ENCODE data around the gene PNMA8A. TPM values are rescaled to one million over a fixed set of nuclear protein-coding genes. Genes with fewer than 3 reads are reported as not detected.

PNMA8A gene
- total RNA-seq, 1 experiment from 2014 or later: not detected

GRCh38 chr19:46486358-46486757 lies 15.0 kb upstream of the PNMA8A start:
- H3K4me2 ChIP-seq (ENCODE audit: low read length): no peak overlapping the region
- no peaks in the 10 kb centered on the region for H3K4me1 ChIP-seq (ENCODE audit: control insufficient read depth in 1 of 2, insufficient read depth in 2 of 2, low read length in 2 of 2)
- no TSS peak for BruUV-seq (replicated peaks)
- no peaks in the 10 kb centered on the region for H3K36me3 ChIP-seq (ENCODE audit: control insufficient read depth in 1 of 2, insufficient read depth in 2 of 2, low read length in 2 of 2)
- ChIA-PET POLR2A (no interaction called here), RAD21 (ENCODE audit: low non-redundant PET in 1 of 2, low total read pairs in 2 of 2, uncharacterized antibody in 2 of 2, unreplicated experiment in 2 of 2) (no interaction called here), CTCF (no interaction called here)
- H3K79me2 ChIP-seq (ENCODE audit: insufficient read depth, low read length): no peaks in the 10 kb centered on the region
- H3K4me3 ChIP-seq (replicated peaks in 1 of 2; ENCODE audit: low read depth in 1 of 2, low read length in 2 of 2): no peak overlapping the region
- no peaks in the 10 kb centered on the region for H4K20me1 ChIP-seq (ENCODE audit: insufficient read depth)
- no peak overlapping the region for H2AFZ ChIP-seq (ENCODE audit: low read depth, low read length, poor library complexity, severe bottlenecking)
- H3K9ac ChIP-seq (ENCODE audit: low read length): no peak overlapping the region
- no peaks in the 10 kb centered on the region; the same call in 1 of the 2 replicates for H3K27me3 ChIP-seq (ENCODE audit: insufficient read depth, low read length)
- H3K9me3 ChIP-seq (ENCODE audit: control insufficient read depth in 1 of 2, insufficient read depth in 1 of 2, low read depth in 1 of 2, low read length in 2 of 2): no peaks in the 10 kb centered on the region
- TF ChIP-seq EGR1 (IDR thresholded peaks at IDR 0.05; ENCODE audit: low read depth): no peak
- no peak for TF ChIP-seq EZH2 (IDR thresholded peaks at IDR 0.05)
- TF ChIP-seq YY1 (IDR thresholded peaks at IDR 0.05; ENCODE audit: extremely low read depth, insufficient replicate concordance, low read depth, low read length): no peak
- TF ChIP-seq CEBPB (IDR thresholded peaks at IDR 0.05; ENCODE audit: low read depth): no peak
- TF ChIP-seq SIN3A (IDR thresholded peaks at IDR 0.05; ENCODE audit: low read depth): no peak
- no peak for TF ChIP-seq POLR2AphosphoS5 (IDR thresholded peaks at IDR 0.05; ENCODE audit: low read depth, low read length)
- TF ChIP-seq SP1 (IDR thresholded peaks at IDR 0.05; ENCODE audit: low read depth): no peak
- no peak for TF ChIP-seq ZBTB33 (IDR thresholded peaks at IDR 0.05; ENCODE audit: extremely low read depth, insufficient replicate concordance, low read length)
- no peak for TF ChIP-seq RAD21 (IDR thresholded peaks at IDR 0.05; ENCODE audit: low read depth)
- no peak for TF ChIP-seq JUND (IDR thresholded peaks at IDR 0.05)
- TF ChIP-seq ZNF274 (IDR thresholded peaks at IDR 0.05; ENCODE audit: low read depth, low read length): no peak
- no peak overlapping the region for H3K27ac ChIP-seq (ENCODE audit: low read depth, low read length)
- DNase-seq (ENCODE audit: low read depth, low spot score) (no peak), ATAC-seq (no peak)
- H3K9me2 ChIP-seq (ENCODE audit: insufficient read depth): no peaks in the 10 kb centered on the region
- intact Hi-C loops (cut with micrococcal nuclease): loop anchor here (10.0 kb wide), 1 partner anchor 402 kb away; no protein-coding TSS in a partner anchor
